GM19467 (cell line): ENCODE measurements around the gene DNAH1.

ENCODE experiments used
- ATAC-seq: cut with Tn5 transposase; IDR thresholded peaks from one replicate; pipeline ENCODE4 v1.9.1; 2021; ENCODE audit warnings: mild to moderate bottlenecking, moderate library complexity; ENCODE audit not compliant: unreplicated experiment

The DNAH1 gene

DNA sequence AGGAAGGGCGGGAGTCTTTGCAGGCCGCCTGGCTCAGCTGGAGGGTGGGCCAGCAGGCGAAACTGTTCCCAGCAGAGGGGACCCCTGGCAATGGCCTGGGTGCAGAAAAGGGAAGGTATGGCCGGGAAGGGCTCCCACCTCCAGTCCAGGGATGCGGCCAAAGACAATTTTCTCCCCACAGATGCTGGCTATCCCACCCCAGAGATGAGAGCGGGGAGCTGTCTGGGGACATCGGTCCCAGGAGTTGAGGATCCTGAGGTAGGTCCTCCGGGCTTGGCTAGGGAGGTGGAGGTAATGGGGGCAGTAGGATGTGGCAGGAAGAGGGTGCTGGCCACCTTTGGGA, 127.1 kb downstream of the DNAH1 start:
- no peak for ATAC-seq

DNA sequence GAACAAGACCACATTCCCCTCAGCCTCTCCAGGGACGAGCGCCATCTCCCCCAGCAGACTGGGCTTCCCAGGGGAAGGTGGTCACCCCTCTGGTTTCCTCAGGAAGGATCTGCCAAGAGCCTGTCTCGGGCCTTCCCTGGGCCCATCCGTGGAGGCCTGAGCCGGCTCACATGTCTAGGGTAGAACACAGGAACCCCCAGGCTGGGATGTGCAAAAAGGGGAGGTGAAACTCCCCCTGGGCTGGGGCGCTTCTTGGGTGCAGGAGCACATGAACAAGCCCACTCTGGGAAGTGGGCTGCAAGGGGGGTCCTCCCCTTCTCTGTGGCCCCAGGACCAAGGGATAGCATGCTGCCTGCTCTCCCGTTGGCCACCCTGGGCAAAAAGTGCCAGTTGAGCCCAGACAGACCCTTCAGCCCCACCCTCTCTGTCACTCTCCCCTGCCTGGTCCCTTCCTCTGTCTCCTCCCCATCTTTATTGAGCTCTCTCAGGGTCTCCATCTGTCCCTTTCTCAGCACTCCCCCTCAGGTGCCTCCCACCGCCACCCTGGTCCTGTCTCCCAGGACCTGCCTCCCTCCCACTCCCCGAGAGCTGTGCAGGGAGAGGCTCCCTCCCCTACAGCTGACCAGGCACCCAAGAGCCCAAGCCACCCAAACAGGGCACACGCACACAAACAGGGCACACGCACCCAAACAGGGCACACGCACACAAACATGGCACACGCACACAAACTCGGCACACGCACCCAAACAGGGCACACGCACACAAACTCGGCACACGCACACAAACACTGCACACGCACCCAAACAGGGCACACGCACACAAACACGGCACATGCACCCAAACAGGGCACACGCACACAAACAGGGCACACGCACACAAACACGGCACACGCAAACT, 127.9 kb downstream of the DNAH1 start:
- ATAC-seq = no peak

DNA sequence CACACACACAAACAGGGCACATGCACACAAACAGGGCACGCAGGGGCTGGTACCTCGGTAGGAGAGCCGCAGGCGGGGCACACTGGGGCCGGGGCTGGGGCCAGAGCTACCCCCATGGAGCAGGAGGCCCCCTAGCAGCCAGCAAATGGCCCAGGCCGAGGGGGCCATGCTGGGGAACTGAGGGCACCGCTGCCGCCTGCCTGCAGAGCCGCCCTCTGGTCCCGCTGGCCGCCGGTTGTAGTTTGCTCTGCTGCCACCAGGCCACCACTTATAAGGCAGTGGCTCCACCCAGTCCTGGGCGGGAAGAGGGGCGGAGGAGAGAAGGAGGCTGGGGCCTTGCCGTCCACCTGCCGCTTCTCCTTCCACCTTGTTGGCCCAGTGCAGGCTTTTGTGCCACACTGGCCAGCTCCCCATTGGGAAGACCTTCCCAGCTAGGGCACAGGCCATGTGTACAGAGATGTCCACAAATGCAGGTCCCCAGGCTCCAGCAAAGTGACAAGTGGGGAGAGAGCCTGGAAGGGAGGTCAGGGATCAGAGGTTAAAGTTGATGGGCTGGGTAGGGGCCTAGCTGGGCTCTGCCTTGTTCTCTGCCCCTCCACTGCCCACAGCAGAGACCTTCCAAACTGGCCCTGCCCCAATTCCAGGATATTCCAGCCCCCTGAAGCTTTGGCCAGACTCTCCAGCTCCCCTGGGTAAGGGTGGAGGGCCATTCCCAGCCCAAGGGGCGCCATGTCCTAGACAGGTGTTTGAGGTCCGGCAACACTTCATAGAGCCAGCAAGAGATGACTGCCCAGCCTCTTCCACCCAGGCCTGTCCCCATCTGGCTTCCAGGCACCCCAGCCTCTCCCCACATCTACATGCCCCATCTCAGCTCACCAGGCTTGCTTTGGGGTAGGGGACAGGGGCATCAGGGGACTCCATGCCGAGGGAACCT, 129.0 kb downstream of the DNAH1 start, which contains the start of gene SEMA3G:
SEMA3G (minus strand) TSS at position 244 of the 934 bp plus-strand sequence; CDS start at position 168, 76 bp downstream.
- peak; percentile 82 for ATAC-seq

DNA sequence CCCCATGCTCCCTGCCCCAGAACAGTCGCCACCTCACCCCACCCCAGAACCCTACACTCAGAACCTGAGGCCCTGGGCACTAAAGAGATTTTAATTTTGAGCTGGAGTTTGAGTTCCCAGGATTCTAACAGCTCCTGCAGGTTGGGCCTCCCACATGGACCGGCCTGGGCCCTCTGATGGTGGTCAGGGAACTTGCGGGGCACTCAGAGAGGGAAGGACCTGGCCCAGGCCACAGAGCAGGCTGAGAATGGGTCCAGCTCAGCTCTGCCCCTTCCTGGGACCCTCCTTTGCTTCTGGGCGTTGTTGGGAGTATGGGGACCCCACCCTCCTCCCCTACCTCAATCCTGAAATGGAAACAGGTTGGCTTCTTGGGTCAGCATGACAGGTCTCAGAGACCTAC, 129.9 kb downstream of the DNAH1 start:
- no peak for ATAC-seq

DNA sequence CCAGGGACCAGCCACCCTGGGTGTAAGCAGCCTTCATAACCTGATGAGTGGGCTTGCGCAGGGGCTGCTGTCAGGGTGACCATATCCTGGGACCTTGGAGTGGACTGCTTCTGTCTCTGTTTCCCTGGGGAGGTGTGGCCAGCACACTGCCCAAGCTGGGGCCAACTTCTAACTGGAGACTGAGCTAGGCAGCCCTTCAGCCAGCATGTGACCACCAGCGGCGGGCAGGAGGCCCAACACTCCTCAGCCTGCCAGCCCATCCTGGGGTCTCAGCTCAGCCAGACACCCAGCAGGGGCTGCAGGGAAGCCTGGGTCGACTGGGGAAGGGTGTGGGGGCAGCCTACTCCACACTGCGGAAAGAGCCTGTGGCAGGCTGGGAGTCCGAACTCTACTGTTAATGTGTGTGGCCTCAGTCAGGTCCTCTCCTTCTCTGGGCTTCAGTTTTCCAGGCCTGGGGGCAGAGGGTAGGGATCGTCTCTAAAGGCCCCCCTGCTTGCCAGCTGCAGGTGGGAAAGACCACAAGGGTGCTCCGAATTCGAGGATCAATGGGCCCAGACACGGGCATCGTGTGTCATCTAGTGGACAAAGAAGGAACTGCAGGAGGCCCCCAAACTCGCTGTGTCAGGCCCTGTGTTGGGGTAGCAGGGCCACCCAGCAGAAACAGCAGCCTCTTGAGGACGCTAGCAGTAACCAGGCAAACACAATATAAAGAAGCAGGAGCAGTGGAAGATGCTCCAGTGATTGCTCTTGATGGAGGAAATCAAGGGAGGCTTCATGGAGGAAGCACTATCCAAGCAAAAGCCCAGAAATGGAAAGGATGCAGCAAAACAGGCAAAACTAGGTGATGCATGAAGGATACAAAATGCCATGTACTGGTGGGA, 130.8 kb downstream of the DNAH1 start:
- ATAC-seq = no peak

DNA sequence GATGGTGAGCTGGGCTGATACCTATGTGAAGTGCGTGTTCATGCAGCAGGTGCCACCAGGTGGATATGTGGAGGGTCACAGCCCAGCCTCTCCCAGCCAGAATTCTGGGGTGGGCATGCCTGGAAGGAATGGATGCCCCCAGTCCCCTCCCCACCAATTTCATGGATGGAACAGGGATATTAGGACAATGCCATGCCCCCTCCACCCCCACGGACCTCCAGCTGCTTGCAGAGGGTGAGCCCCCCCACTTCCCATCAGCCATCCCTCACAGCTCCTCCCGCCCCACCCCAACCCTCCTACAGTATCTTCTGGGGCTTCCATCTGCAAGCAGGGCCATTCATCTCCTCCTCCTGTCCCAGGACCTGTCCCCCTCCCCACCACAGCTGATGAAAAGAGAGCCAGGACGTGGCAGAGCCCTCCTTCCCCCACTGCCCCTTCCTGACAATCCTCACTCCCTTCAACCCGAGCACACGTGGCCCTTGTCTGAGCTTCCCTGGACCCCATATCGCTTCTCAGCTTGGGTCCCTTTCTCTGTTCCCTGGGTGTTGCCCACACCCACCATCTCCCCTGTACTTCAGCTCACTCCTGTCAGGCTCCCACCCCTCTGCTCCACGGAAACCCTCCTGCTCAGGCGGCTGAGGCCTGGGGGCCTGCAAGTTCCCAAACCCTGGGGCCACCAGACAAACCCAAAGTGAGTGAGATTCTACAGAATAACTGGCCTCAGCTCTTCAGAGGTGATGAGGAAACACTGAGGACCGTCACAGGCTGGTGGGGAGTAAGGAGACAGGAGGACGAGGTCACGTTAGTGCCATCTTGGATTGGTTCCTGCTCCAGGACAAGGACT, 131.6 kb downstream of the DNAH1 start:
- ATAC-seq = no peak
